Erythroblast (primary cell): ENCODE data around the gene FAM163A.

Source experiments
- GATA1 ChIP-seq: IDR thresholded peaks from 2 replicates; pipeline ENCODE4 v1.6.1; 2011; ENCODE audit warnings: low read depth, mild to moderate bottlenecking, control low read depth, low read length, moderate library complexity
- POLR2A ChIP-seq: IDR thresholded peaks from 2 replicates; pipeline ENCODE4 v1.6.1; 2011; ENCODE audit warnings: mild to moderate bottlenecking, low read length

- no peak for TF ChIP-seq POLR2A
- TF ChIP-seq GATA1: no peak
Observed at GRCh38 chr1:179821524-179821923, 78.4 kb downstream of the FAM163A start.
